GM23338 (cell line): ENCODE data around the gene KCTD2.

Experiments
- CREB1 ChIP-seq: fragments of 250-450 bp; sonication (Bioruptor Pico); IDR thresholded peaks from 2 replicates; pipeline ENCODE4 v1.5.0; 2020; ENCODE audit warnings: low read depth, mild to moderate bottlenecking, moderate library complexity
- EZH2 ChIP-seq: fragments of 200-600 bp; sonication (generic); IDR thresholded peaks from one replicate; pipeline ENCODE4 v1.8.0; 2017; ENCODE audit warnings: antibody characterized with exemption, mild to moderate bottlenecking, low read depth; ENCODE audit not compliant: unreplicated experiment
- EZH2phosphoT487 ChIP-seq: fragments of 200-600 bp; sonication (generic); IDR thresholded peaks from one replicate; pipeline ENCODE4 v1.8.1; 2018; ENCODE audit warnings: antibody characterized with exemption; ENCODE audit not compliant: unreplicated experiment
- JUNB ChIP-seq: IDR thresholded peaks from one replicate; pipeline ENCODE4 v1.6.1; 2016; ENCODE audit warnings: antibody characterized with exemption; ENCODE audit not compliant: unreplicated experiment
- NANOG ChIP-seq: IDR thresholded peaks from 2 replicates; pipeline ENCODE4 v1.6.1; 2016; ENCODE audit warnings: antibody characterized with exemption, borderline replicate concordance
- POLR2AphosphoS5 ChIP-seq: IDR thresholded peaks from 2 replicates; pipeline ENCODE4 v1.6.1; 2016; ENCODE audit warnings: antibody characterized with exemption, low read depth
- STAT1 ChIP-seq: IDR thresholded peaks from one replicate; pipeline ENCODE4 v1.6.1; 2016; ENCODE audit warnings: antibody characterized with exemption; ENCODE audit not compliant: unreplicated experiment
- ZNF114 ChIP-seq: fragments of 250-450 bp; sonication (Bioruptor Pico); IDR thresholded peaks from 2 replicates; pipeline ENCODE4 v1.5.0; 2020; ENCODE audit warnings: mild to moderate bottlenecking, moderate library complexity
- ZNF331 ChIP-seq: fragments of 250-450 bp; sonication (Bioruptor Pico); IDR thresholded peaks from 2 replicates; pipeline ENCODE4 v1.5.0; 2020; ENCODE audit warnings: low read depth, mild to moderate bottlenecking, moderate library complexity
- TF ChIP-seq, protein P1 (sequence below), 2 experiments: fragments of 200-600 bp in 1 of 2; sonication (generic) in 1 of 2; conservative IDR thresholded peaks; 2 replicates each; pipeline versions ENCODE4 v1.5.1 to v1.6.1; 2016 to 2017; ENCODE audit warnings: antibody characterized with exemption in 2 of 2, low read depth in 2 of 2, mild to moderate bottlenecking in 2 of 2, moderate library complexity in 1 of 2
- TF ChIP-seq, protein P2 (sequence below): IDR thresholded peaks from 2 replicates; pipeline ENCODE4 v1.6.1; 2016; ENCODE audit warnings: antibody characterized with exemption
- TF ChIP-seq, protein P3 (sequence below): IDR thresholded peaks from one replicate; pipeline ENCODE4 v1.6.1; 2018; ENCODE audit warnings: antibody characterized with exemption; ENCODE audit not compliant: unreplicated experiment
- TF ChIP-seq, protein P4 (sequence below): fragments of 250-450 bp; sonication (Bioruptor Pico); IDR thresholded peaks from 2 replicates; pipeline ENCODE4 v1.5.0; 2020; ENCODE audit warnings: mild to moderate bottlenecking, moderate library complexity

DNA sequence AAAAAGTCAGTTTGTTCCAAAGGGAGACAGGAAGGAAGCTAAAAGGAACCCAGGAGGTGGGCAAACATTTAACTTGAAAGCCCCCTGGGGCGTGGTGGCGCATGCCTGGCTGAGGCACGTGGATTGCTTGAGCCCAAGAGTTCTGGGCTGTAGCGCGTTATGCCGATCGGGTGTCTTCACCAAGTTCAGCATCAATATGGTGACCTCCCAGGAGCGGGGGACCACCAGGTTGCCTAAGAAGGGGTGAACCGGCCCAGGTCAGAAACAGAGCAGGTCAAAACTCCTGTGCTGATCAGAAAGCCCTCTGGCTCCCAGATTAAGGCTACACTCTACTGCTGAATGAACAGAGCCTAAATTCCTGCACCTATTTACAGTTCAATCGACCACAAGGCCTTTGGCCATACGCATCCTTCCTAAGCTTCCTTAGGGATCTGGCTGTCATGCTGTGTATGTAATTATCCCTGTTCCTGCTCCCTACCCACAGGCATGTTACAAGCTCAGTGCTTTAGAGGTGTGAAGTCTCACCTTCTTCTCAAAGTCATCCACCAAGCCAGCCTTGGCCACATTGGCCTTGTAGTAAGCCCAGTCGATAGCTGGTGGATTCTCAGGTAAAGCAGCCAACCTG lies 5.3 kb upstream of the KCTD2 start:
- TF ChIP-seq, protein P1, sequence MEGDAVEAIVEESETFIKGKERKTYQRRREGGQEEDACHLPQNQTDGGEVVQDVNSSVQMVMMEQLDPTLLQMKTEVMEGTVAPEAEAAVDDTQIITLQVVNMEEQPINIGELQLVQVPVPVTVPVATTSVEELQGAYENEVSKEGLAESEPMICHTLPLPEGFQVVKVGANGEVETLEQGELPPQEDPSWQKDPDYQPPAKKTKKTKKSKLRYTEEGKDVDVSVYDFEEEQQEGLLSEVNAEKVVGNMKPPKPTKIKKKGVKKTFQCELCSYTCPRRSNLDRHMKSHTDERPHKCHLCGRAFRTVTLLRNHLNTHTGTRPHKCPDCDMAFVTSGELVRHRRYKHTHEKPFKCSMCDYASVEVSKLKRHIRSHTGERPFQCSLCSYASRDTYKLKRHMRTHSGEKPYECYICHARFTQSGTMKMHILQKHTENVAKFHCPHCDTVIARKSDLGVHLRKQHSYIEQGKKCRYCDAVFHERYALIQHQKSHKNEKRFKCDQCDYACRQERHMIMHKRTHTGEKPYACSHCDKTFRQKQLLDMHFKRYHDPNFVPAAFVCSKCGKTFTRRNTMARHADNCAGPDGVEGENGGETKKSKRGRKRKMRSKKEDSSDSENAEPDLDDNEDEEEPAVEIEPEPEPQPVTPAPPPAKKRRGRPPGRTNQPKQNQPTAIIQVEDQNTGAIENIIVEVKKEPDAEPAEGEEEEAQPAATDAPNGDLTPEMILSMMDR (conservative IDR thresholded peaks at IDR 0.05; ENCODE audit: low read depth in 2 of 2): no peak
- TF ChIP-seq EZH2phosphoT487 (no peak), ZNF331 (CRISPR knock-in tag) (no peak), POLR2AphosphoS5 (no peak), EZH2 (no peak), CREB1 (CRISPR knock-in tag) (no peak), JUNB (no peak), NANOG (no peak), STAT1 (no peak), ZNF114 (CRISPR knock-in tag) (no peak)
- TF ChIP-seq, protein P2, sequence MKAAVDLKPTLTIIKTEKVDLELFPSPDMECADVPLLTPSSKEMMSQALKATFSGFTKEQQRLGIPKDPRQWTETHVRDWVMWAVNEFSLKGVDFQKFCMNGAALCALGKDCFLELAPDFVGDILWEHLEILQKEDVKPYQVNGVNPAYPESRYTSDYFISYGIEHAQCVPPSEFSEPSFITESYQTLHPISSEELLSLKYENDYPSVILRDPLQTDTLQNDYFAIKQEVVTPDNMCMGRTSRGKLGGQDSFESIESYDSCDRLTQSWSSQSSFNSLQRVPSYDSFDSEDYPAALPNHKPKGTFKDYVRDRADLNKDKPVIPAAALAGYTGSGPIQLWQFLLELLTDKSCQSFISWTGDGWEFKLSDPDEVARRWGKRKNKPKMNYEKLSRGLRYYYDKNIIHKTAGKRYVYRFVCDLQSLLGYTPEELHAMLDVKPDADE: no peak
- TF ChIP-seq, protein P3, sequence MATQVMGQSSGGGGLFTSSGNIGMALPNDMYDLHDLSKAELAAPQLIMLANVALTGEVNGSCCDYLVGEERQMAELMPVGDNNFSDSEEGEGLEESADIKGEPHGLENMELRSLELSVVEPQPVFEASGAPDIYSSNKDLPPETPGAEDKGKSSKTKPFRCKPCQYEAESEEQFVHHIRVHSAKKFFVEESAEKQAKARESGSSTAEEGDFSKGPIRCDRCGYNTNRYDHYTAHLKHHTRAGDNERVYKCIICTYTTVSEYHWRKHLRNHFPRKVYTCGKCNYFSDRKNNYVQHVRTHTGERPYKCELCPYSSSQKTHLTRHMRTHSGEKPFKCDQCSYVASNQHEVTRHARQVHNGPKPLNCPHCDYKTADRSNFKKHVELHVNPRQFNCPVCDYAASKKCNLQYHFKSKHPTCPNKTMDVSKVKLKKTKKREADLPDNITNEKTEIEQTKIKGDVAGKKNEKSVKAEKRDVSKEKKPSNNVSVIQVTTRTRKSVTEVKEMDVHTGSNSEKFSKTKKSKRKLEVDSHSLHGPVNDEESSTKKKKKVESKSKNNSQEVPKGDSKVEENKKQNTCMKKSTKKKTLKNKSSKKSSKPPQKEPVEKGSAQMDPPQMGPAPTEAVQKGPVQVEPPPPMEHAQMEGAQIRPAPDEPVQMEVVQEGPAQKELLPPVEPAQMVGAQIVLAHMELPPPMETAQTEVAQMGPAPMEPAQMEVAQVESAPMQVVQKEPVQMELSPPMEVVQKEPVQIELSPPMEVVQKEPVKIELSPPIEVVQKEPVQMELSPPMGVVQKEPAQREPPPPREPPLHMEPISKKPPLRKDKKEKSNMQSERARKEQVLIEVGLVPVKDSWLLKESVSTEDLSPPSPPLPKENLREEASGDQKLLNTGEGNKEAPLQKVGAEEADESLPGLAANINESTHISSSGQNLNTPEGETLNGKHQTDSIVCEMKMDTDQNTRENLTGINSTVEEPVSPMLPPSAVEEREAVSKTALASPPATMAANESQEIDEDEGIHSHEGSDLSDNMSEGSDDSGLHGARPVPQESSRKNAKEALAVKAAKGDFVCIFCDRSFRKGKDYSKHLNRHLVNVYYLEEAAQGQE: no peak
- TF ChIP-seq, protein P4, sequence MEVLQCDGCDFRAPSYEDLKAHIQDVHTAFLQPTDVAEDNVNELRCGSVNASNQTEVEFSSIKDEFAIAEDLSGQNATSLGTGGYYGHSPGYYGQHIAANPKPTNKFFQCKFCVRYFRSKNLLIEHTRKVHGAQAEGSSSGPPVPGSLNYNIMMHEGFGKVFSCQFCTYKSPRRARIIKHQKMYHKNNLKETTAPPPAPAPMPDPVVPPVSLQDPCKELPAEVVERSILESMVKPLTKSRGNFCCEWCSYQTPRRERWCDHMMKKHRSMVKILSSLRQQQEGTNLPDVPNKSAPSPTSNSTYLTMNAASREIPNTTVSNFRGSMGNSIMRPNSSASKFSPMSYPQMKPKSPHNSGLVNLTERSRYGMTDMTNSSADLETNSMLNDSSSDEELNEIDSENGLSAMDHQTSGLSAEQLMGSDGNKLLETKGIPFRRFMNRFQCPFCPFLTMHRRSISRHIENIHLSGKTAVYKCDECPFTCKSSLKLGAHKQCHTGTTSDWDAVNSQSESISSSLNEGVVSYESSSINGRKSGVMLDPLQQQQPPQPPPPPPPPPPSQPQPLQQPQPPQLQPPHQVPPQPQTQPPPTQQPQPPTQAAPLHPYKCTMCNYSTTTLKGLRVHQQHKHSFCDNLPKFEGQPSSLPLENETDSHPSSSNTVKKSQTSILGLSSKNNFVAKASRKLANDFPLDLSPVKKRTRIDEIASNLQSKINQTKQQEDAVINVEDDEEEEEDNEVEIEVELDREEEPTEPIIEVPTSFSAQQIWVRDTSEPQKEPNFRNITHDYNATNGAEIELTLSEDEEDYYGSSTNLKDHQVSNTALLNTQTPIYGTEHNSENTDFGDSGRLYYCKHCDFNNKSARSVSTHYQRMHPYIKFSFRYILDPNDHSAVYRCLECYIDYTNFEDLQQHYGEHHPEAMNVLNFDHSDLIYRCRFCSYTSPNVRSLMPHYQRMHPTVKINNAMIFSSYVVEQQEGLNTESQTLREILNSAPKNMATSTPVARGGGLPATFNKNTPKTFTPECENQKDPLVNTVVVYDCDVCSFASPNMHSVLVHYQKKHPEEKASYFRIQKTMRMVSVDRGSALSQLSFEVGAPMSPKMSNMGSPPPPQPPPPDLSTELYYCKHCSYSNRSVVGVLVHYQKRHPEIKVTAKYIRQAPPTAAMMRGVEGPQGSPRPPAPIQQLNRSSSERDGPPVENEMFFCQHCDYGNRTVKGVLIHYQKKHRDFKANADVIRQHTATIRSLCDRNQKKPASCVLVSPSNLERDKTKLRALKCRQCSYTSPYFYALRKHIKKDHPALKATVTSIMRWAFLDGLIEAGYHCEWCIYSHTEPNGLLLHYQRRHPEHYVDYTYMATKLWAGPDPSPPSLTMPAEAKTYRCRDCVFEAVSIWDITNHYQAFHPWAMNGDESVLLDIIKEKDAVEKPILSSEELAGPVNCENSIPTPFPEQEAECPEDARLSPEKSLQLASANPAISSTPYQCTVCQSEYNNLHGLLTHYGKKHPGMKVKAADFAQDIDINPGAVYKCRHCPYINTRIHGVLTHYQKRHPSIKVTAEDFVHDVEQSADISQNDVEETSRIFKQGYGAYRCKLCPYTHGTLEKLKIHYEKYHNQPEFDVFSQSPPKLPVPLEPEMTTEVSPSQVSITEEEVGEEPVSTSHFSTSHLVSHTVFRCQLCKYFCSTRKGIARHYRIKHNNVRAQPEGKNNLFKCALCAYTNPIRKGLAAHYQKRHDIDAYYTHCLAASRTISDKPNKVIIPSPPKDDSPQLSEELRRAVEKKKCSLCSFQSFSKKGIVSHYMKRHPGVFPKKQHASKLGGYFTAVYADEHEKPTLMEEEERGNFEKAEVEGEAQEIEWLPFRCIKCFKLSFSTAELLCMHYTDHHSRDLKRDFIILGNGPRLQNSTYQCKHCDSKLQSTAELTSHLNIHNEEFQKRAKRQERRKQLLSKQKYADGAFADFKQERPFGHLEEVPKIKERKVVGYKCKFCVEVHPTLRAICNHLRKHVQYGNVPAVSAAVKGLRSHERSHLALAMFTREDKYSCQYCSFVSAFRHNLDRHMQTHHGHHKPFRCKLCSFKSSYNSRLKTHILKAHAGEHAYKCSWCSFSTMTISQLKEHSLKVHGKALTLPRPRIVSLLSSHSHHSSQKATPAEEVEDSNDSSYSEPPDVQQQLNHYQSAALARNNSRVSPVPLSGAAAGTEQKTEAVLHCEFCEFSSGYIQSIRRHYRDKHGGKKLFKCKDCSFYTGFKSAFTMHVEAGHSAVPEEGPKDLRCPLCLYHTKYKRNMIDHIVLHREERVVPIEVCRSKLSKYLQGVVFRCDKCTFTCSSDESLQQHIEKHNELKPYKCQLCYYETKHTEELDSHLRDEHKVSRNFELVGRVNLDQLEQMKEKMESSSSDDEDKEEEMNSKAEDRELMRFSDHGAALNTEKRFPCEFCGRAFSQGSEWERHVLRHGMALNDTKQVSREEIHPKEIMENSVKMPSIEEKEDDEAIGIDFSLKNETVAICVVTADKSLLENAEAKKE: no peak
